ENCODE results near the gene DERA. TPM values are rescaled to one million over a fixed set of nuclear protein-coding genes. Genes with fewer than 3 reads are reported as not detected.

DERA gene
- total and polyA plus RNA-seq, 8 donors = 10.5 to 22.4 (median 16.3) TPM

- DNase-seq (no peak), ATAC-seq (no peak), FAIRE-seq (no peak)
- H3K27ac ChIP-seq = no peak overlapping the region
- no peak for TF ChIP-seq CTCF (IDR thresholded peaks at IDR 0.05)
- no peak overlapping the region for H3K4me3 ChIP-seq
- 92 to 95% methylated on average over 3 of the region's 3 CpGs for WGBS, 2 donors
- H3K9me3 ChIP-seq = no peaks in the 10 kb centered on the region
- H3K4me1 ChIP-seq = peaks cover 5 to 17% (median 12%) of the 10 kb centered on the region in 3 donors
- intact Hi-C loops (cut with DNase I) = no loop called here
- H3K27me3 ChIP-seq = no peaks in the 10 kb centered on the region
- H3K36me3 ChIP-seq = no peaks in the 10 kb centered on the region
Observed at GRCh38 chr12:15880721-15881120, 30.4 kb upstream of the DERA start.

- Histone ChIP-seq H3K27ac (peak within 1 kb of the TSS; percentile 94 to 99 (median 98)), H3K9me3 (no peaks in the 10 kb centered on the region), H3K4me1 (peaks cover 8 to 26% (median 20%) of the 10 kb centered on the region in 3 donors), H3K4me3 (peak within 1 kb of the TSS; percentile 43 to 75 (median 66)), H3K36me3 (no peaks in the 10 kb centered on the region), H3K27me3 (no peaks in the 10 kb centered on the region)
- 0 to 1% methylated on average over 57 to 63 of the region's 63 CpGs for WGBS, 2 donors
- ATAC-seq (peak; percentile 93 to 97 (median 94)), FAIRE-seq (peak; percentile 53), DNase-seq (peak; percentile 95 to 98 (median 96))
- intact Hi-C loops (cut with DNase I) = no loop called here
- no peak for TF ChIP-seq CTCF (IDR thresholded peaks at IDR 0.05)
Observed at GRCh38 chr12:15882118-15882971, 28.8 kb upstream of the DERA start, which contains the start of gene STRAP. Gene STRAP, plus strand, starts transcription at chr12:15882387. Its CDS starts 321 bp downstream, at chr12:15882708.

GRCh38 chr12:15883536-15883935, 27.6 kb upstream of the DERA start:
- H3K4me1 ChIP-seq = peaks cover 9 to 28% (median 23%) of the 10 kb centered on the region in 3 donors
- TF ChIP-seq CTCF (IDR thresholded peaks at IDR 0.05) = no peak
- peak overlapping the region in 2 of 4 donors; percentile 97 to 99 for H3K27ac ChIP-seq
- DNase-seq (no peak), FAIRE-seq (no peak), ATAC-seq (no peak)
- intact Hi-C loops (cut with DNase I) = no loop called here
- no peaks in the 10 kb centered on the region for H3K9me3 ChIP-seq
- no peaks in the 10 kb centered on the region for H3K36me3 ChIP-seq
- no peaks in the 10 kb centered on the region for H3K27me3 ChIP-seq
- peak overlapping the region in 3 of 4 donors; percentile 43 to 75 (median 73) for H3K4me3 ChIP-seq
- 22% methylated on average over 6 of the region's 6 CpGs for WGBS, 2 donors

DNA sequence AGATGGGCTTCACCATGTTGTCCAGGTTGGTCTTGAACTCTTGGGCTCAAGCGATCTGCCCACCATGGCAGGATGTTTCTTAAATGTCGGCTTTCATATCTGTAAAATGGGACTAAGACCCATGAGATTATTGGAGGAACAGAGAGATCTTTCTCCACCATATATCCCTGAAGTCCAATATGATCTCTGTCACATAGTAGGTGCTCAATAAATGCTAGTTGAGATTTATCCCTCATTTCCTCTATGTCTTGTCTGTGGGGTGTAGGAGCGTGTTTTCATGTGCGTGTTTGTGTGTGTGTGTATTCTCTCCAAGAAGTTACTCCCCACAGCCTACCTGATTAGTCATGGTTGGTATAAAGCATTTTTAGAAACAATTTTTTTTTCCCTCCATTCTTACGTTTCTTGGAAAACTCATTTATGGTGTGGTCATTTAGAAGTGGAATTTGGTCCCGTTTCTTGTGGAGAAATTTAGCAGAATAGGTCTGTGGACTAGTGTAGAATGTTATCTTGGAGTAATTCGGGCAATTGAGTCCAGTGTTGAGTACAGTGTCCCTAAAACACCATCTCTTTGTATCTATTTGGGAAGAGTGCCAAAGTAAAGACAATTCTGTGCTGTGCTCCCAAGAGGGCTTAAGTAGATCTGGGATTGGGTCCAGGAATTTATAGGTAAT, 24.6 kb upstream of the DERA start:
- intact Hi-C loops (cut with DNase I) = no loop called here
- Histone ChIP-seq H3K4me1 (peaks cover 9 to 24% (median 23%) of the 10 kb centered on the region in 3 donors), H3K27ac (no peak overlapping the region), H3K4me3 (no peak overlapping the region), H3K36me3 (peaks cover 0 to 19% (median 5%) of the 10 kb centered on the region in 3 donors), H3K27me3 (no peaks in the 10 kb centered on the region), H3K9me3 (no peaks in the 10 kb centered on the region)
- no peak for ATAC-seq
- WGBS, 2 donors = 70 to 72% methylated on average over 7 of the region's 7 CpGs
- no peak for FAIRE-seq
- no peak for TF ChIP-seq CTCF (IDR thresholded peaks at IDR 0.05)
- DNase-seq = no peak

Data from pancreas (tissue), 10 donors.